Endothelial cell of hepatic sinusoid (primary cell): ENCODE measurements around the gene GGACT.

Experiments
- in situ Hi-C: cut with HindIII; loops from 2 replicates; pipeline ENCODE4 v1.10.0; 2017; ENCODE audit warnings: low sequenced_read_pairs

GGACT gene

GRCh38 chr13:100483841-100484381, 104.7 kb downstream of the GGACT start:
- in situ Hi-C loops: no loop called here

- in situ Hi-C loops: no loop called here
Observed at GRCh38 chr13:100483139-100483538, 105.5 kb downstream of the GGACT start.

- in situ Hi-C loops: no loop called here
Observed at GRCh38 chr13:100480676-100481075, 107.9 kb downstream of the GGACT start.
